GM12892 (cell line): Measurements from ENCODE around the gene ATAD3A.
"Not testable (repeated sequence)": the region's sequence is repeated elsewhere in the genome, so short reads cannot be mapped to it uniquely, and the experiment has no call there.

Source experiments
- DNase-seq: peaks from one replicate; pipeline ENCODE4 v3.0.0; 2011; ENCODE audit not compliant: insufficient read length
- FAIRE-seq: peaks from 2 replicates; lab custom pipeline; 2011; peaks lifted over from hg19 to GRCh38; lab: Jason Lieb, UNC
- POLR2A ChIP-seq: IDR thresholded peaks from 2 replicates; pipeline ENCODE4 v1.6.1; 2011; ENCODE audit warnings: low read depth, low read length, control low read depth
- POLR2AphosphoS5 ChIP-seq: IDR thresholded peaks from 2 replicates; pipeline ENCODE4 v1.6.1; 2011; ENCODE audit warnings: low read depth, low read length, control low read depth
- TAF1 ChIP-seq: IDR thresholded peaks from 2 replicates; pipeline ENCODE4 v1.6.1; 2011; ENCODE audit warnings: low read depth, mild to moderate bottlenecking, control low read depth, low read length, borderline replicate concordance

Gene ATAD3A

GRCh38 chr1:1507305-1507704 lies 4.7 kb upstream of the ATAD3A start:
- FAIRE-seq (no peak), DNase-seq (no peak)
- TF ChIP-seq POLR2A: no peak
- TF ChIP-seq TAF1: no peak
- no peak for TF ChIP-seq POLR2AphosphoS5

- DNase-seq, FAIRE-seq: not testable (repeated sequence)
Measured at GRCh38 chr1:1508775-1509464, 3.0 kb upstream of the ATAD3A start.

- not testable (repeated sequence) for DNase-seq, FAIRE-seq
Measured at GRCh38 chr1:1509465-1509850, 2.5 kb upstream of the ATAD3A start.

- peak; percentile 50 for FAIRE-seq
- no peak for TF ChIP-seq POLR2A
- TF ChIP-seq POLR2AphosphoS5: no peak
- TF ChIP-seq TAF1: no peak
- DNase-seq: no peak
Measured at GRCh38 chr1:1510912-1511532, 940 bp upstream of the ATAD3A start.

- not testable (repeated sequence) for DNase-seq, FAIRE-seq
Measured at GRCh38 chr1:1512425-1512824, 463 bp downstream of the ATAD3A start.

GRCh38 chr1:1513675-1514074 lies 1.7 kb downstream of the ATAD3A start:
- not testable (repeated sequence) for FAIRE-seq, DNase-seq

GRCh38 chr1:1514376-1514775 lies 2.4 kb downstream of the ATAD3A start:
- not testable (repeated sequence) for DNase-seq, FAIRE-seq

- FAIRE-seq, DNase-seq: not testable (repeated sequence)
Measured at GRCh38 chr1:1516923-1517322, 5.0 kb downstream of the ATAD3A start.

GRCh38 chr1:1517973-1518620 lies 6.1 kb downstream of the ATAD3A start:
- DNase-seq: no peak
- no peak for FAIRE-seq
- no peak for TF ChIP-seq TAF1
- TF ChIP-seq POLR2A: no peak
- TF ChIP-seq POLR2AphosphoS5: no peak

- DNase-seq, FAIRE-seq: not testable (repeated sequence)
Measured at GRCh38 chr1:1518621-1519007, 6.7 kb downstream of the ATAD3A start.

- FAIRE-seq, DNase-seq: not testable (repeated sequence)
Measured at GRCh38 chr1:1519805-1520505, 8.0 kb downstream of the ATAD3A start.

GRCh38 chr1:1521331-1521730 lies 9.4 kb downstream of the ATAD3A start:
- TF ChIP-seq POLR2AphosphoS5 (no peak), TAF1 (no peak)
- FAIRE-seq: no peak
- no peak for DNase-seq

GRCh38 chr1:1522536-1522935 lies 10.6 kb downstream of the ATAD3A start:
- FAIRE-seq, DNase-seq: not testable (repeated sequence)

- FAIRE-seq, DNase-seq: not testable (repeated sequence)
Measured at GRCh38 chr1:1523226-1523625, 11.3 kb downstream of the ATAD3A start.

GRCh38 chr1:1523651-1524050 lies 11.7 kb downstream of the ATAD3A start:
- not testable (repeated sequence) for DNase-seq, FAIRE-seq

- DNase-seq, FAIRE-seq: not testable (repeated sequence)
Measured at GRCh38 chr1:1524750-1525383, 12.9 kb downstream of the ATAD3A start.

GRCh38 chr1:1526476-1526875 lies 14.5 kb downstream of the ATAD3A start:
- not testable (repeated sequence) for FAIRE-seq, DNase-seq
